PC-3 (cell line): ENCODE data around the gene SLCO2A1. TPM values are rescaled to one million over a fixed set of nuclear protein-coding genes. Genes with fewer than 3 reads are reported as not detected.

Experiments
- ATAC-seq: fragments of 200-7000 bp; cut with Tn5 transposase; 2 replicates; pipeline ENCODE4 v1.9.1; 2020; ENCODE audit warnings: mild to moderate bottlenecking, moderate library complexity
- BruUV-seq: library from RNA; stranded (reverse); fragments of 400-500 nt; replicated peaks from 2 replicates; lab custom pipeline; 2021; lab: Mats Ljungman, UMichigan
- CTCF ChIA-PET: fragments of 300-600 bp; sonication (Branson Sonifier 250); formaldehyde crosslinking; loops from one replicate; lab custom pipeline; 2022; ENCODE audit warnings: antibody characterized with exemption; lab: Charles Lee
- POLR2A ChIA-PET: fragments of 300-600 bp; sonication (Branson Sonifier 250); formaldehyde crosslinking; loops from one replicate; lab custom pipeline; 2022; ENCODE audit warnings: antibody characterized with exemption; ENCODE audit not compliant: unreplicated experiment; lab: Charles Lee
- DNase-seq: peaks from one replicate; pipeline ENCODE4 v3.0.0-alpha.2; 2015
- H2AFZ ChIP-seq: fragments of 300-600 bp; sonication (generic); 2 replicates; pipeline ENCODE4 v1.6.0; 2016; ENCODE audit warnings: antibody characterized with exemption, low read length
- H3F3A ChIP-seq: fragments of 300-600 bp; sonication (generic); one replicate; pipeline ENCODE4 v1.6.0; 2017; ENCODE audit warnings: antibody characterized with exemption, low read length, control low read depth, mild to moderate bottlenecking; ENCODE audit not compliant: unreplicated experiment
- H3K27ac ChIP-seq: fragments of 300-600 bp; sonication (generic); 2 replicates; pipeline ENCODE4 v1.5.1; 2016; ENCODE audit warnings: mild to moderate bottlenecking, low read length
- H3K27me3 ChIP-seq: fragments of 300-600 bp; sonication (generic); 2 replicates; pipeline ENCODE4 v1.6.1; 2016; ENCODE audit warnings: low read length, mixed read lengths
- H3K36me3 ChIP-seq: fragments of 300-600 bp; sonication (generic); 2 replicates; pipeline ENCODE4 v1.6.1; 2016; ENCODE audit warnings: low read depth, mixed run types, low read length, mixed read lengths
- H3K4me1 ChIP-seq: fragments of 300-600 bp; sonication (generic); 2 replicates; pipeline ENCODE4 v1.5.1; 2016; ENCODE audit warnings: low read length; ENCODE audit not compliant: insufficient read depth
- H3K4me2 ChIP-seq: fragments of 300-600 bp; sonication (generic); 2 replicates; pipeline ENCODE4 v1.6.0; 2016; ENCODE audit warnings: low read length
- H3K4me3 ChIP-seq: fragments of 300-600 bp; sonication (generic); 2 replicates; pipeline ENCODE4 v1.5.1; 2016; ENCODE audit warnings: mild to moderate bottlenecking, low read length, mixed read lengths
- H3K79me2 ChIP-seq: fragments of 300-600 bp; sonication (generic); 2 replicates; pipeline ENCODE4 v1.6.1; 2017; ENCODE audit warnings: low read length, mixed read lengths
- H3K9ac ChIP-seq: fragments of 300-600 bp; sonication (generic); 2 replicates; pipeline ENCODE4 v1.6.0; 2016; ENCODE audit warnings: mild to moderate bottlenecking, low read length
- H3K9me2 ChIP-seq: fragments of 300-600 bp; sonication (generic); replicated peaks from 2 replicates; pipeline ENCODE4 v1.6.1; 2016; ENCODE audit warnings: mixed run types, low read length, mixed read lengths
- H3K9me3 ChIP-seq: fragments of 300-600 bp; sonication (generic); 2 replicates; pipeline ENCODE4 v1.6.1; 2016; ENCODE audit warnings: low read length, mixed read lengths
- H4K20me1 ChIP-seq: fragments of 300-600 bp; sonication (generic); 2 replicates; pipeline ENCODE4 v1.6.1; 2016; ENCODE audit warnings: low read length, mixed read lengths
- CTCF ChIP-seq: fragments of 300-600 bp; sonication (generic); conservative IDR thresholded peaks from 2 replicates; pipeline ENCODE4 v1.5.1; 2017; ENCODE audit warnings: antibody characterized with exemption, low read depth, mild to moderate bottlenecking, low read length
- EZH2 ChIP-seq: fragments of 300-600 bp; sonication (generic); IDR thresholded peaks from one replicate; pipeline ENCODE4 v1.6.1; 2017; ENCODE audit warnings: antibody characterized with exemption, mild to moderate bottlenecking, low read length; ENCODE audit not compliant: unreplicated experiment
- EZH2phosphoT487 ChIP-seq: fragments of 300-600 bp; sonication (generic); IDR thresholded peaks from 2 replicates; pipeline ENCODE4 v1.6.1; 2018; ENCODE audit warnings: mild to moderate bottlenecking, antibody characterized with exemption, low read length, borderline replicate concordance
- intact Hi-C: fragments of 100-400 bp; cut with micrococcal nuclease; formaldehyde crosslinking; loops from 2 replicates; pipeline ENCODE4 v1.9.0; 2023
- total RNA-seq: library from RNA; depleted of rRNA; stranded (reverse); fragments of >200 nt; gene quantifications from 2 replicates; pipeline ENCODE4 v1.2.3, GENCODE V29; 2014

Gene SLCO2A1
- total RNA-seq, 1 experiment from 2014 or later = not detected

- no peak overlapping the region for H3K4me3 ChIP-seq
- ATAC-seq (no peak), DNase-seq (peak; percentile 6)
- BruUV-seq = no TSS peak
- no peaks in the 10 kb centered on the region for H3K9me3 ChIP-seq
- H3K79me2 ChIP-seq = no peaks in the 10 kb centered on the region
- no peak overlapping the region for H2AFZ ChIP-seq
- no peak overlapping the region for H3K9ac ChIP-seq
- intact Hi-C loops = loop anchor here (10.0 kb wide), 1 partner anchor 366 kb away; no protein-coding TSS in a partner anchor
- H3K36me3 ChIP-seq = no peaks in the 10 kb centered on the region
- H3K27ac ChIP-seq = no peak overlapping the region
- H3F3A ChIP-seq = no peaks in the 10 kb centered on the region
- H4K20me1 ChIP-seq = 0 out of 2 replicates have a peak, but pooled peaks cover under 1% of the 10 kb centered on the region
- ChIA-PET CTCF (no interaction called here), POLR2A (no interaction called here)
- no peaks in the 10 kb centered on the region for H3K9me2 ChIP-seq
- no peak overlapping the region for H3K4me2 ChIP-seq
- peaks cover 11% of the 10 kb centered on the region for H3K4me1 ChIP-seq
- TF ChIP-seq EZH2 = no peak
- TF ChIP-seq CTCF = no peak
- no peak for TF ChIP-seq EZH2phosphoT487
- H3K27me3 ChIP-seq = 0 out of 2 replicates have a peak, but pooled peaks cover 7% of the 10 kb centered on the region
Measured at GRCh38 chr3:133938770-133939462, 90.8 kb downstream of the SLCO2A1 start.

- Histone ChIP-seq H3K9me2 (no peaks in the 10 kb centered on the region), H3K36me3 (no peaks in the 10 kb centered on the region), H3K4me3 (no peak overlapping the region), H3K4me2 (no peak overlapping the region), H3K4me1 (peaks cover 3% of the 10 kb centered on the region), H3K9ac (no peak overlapping the region), H3K27me3 (0 out of 2 replicates have a peak, but pooled peaks cover 7% of the 10 kb centered on the region), H3F3A (no peaks in the 10 kb centered on the region), H2AFZ (no peak overlapping the region), H3K9me3 (no peaks in the 10 kb centered on the region), H3K27ac (no peak overlapping the region), H3K79me2 (no peaks in the 10 kb centered on the region), H4K20me1 (no peaks in the 10 kb centered on the region)
- ATAC-seq = no peak
- DNase-seq = no peak
- ChIA-PET CTCF (no interaction called here), POLR2A (no interaction called here)
- TF ChIP-seq EZH2 (no peak), CTCF (no peak)
- intact Hi-C loops = loop anchor here (10.0 kb wide), 1 partner anchor 367 kb away; no protein-coding TSS in a partner anchor
- no TSS peak for BruUV-seq
Measured at GRCh38 chr3:133937756-133938601, 91.7 kb downstream of the SLCO2A1 start.
